HepG2 (cell line): ENCODE results near the gene ADAT3. TPM values are rescaled to one million over a fixed set of nuclear protein-coding genes. Genes with fewer than 3 reads are reported as not detected.

ENCODE experiments used
- CENPX ChIP-seq: sonication (generic); formaldehyde crosslinking; IDR thresholded peaks from 2 replicates; pipeline ENCODE4 v1.9.0; 2021; ENCODE audit warnings: mild to moderate bottlenecking, missing genetic modification reagents, moderate library complexity
- ETV6 ChIP-seq: sonication (generic); formaldehyde crosslinking; conservative IDR thresholded peaks from 2 replicates; pipeline ENCODE4 v1.4.0; 2020; ENCODE audit warnings: missing genetic modification reagents
- FOSL1 ChIP-seq: sonication (generic); formaldehyde crosslinking; IDR thresholded peaks from 2 replicates; pipeline ENCODE4 v1.9.0; 2021; ENCODE audit warnings: missing genetic modification reagents, borderline replicate concordance
- HOMEZ ChIP-seq: IDR thresholded peaks from 2 replicates; pipeline ENCODE4 v1.6.1; 2016; ENCODE audit warnings: low read depth
- KDM6A ChIP-seq: IDR thresholded peaks from 2 replicates; pipeline ENCODE4 v1.6.1; 2016; ENCODE audit warnings: low read depth
- MTA1 ChIP-seq: sonication (generic); formaldehyde crosslinking; IDR thresholded peaks from 2 replicates; pipeline ENCODE4 v1.4.0; 2020; ENCODE audit warnings: missing genetic modification reagents, mild to moderate bottlenecking, borderline replicate concordance
- NONO ChIP-seq, 2 experiments: fragments of 450-650 bp in 1 of 2; sonication (generic) in 1 of 2; formaldehyde crosslinking in 1 of 2; IDR thresholded peaks in 1 of 2; conservative IDR thresholded peaks in 1 of 2; 2 replicates each; pipeline versions ENCODE4 v1.6.1 to v1.8.0; 2017 to 2022; ENCODE audit warnings: mild to moderate bottlenecking in 1 of 2, missing genetic modification reagents in 1 of 2, moderate library complexity in 1 of 2
- PLSCR1 ChIP-seq: sonication (generic); formaldehyde crosslinking; IDR thresholded peaks from 2 replicates; pipeline ENCODE4 v1.5.0; 2020; ENCODE audit warnings: missing genetic modification reagents, mild to moderate bottlenecking, borderline replicate concordance
- SIN3B ChIP-seq: fragments of 150-350 bp; IDR thresholded peaks from 2 replicates; pipeline ENCODE4 v1.6.1; 2014; ENCODE audit warnings: low read length
- THAP7 ChIP-seq: sonication (generic); formaldehyde crosslinking; IDR thresholded peaks from 2 replicates; pipeline ENCODE4 v1.8.1; 2023; ENCODE audit warnings: mild to moderate bottlenecking, missing genetic modification reagents
- TRIM24 ChIP-seq: sonication (generic); formaldehyde crosslinking; IDR thresholded peaks from 2 replicates; pipeline ENCODE4 v1.8.0; 2022; ENCODE audit warnings: mild to moderate bottlenecking, missing genetic modification reagents
- YEATS2 ChIP-seq: sonication (generic); formaldehyde crosslinking; IDR thresholded peaks from 2 replicates; pipeline ENCODE4 v1.4.0; 2020; ENCODE audit warnings: missing genetic modification reagents, borderline replicate concordance
- ZBTB14 ChIP-seq: sonication (generic); formaldehyde crosslinking; IDR thresholded peaks from 2 replicates; pipeline ENCODE4 v1.4.0; 2020; ENCODE audit warnings: missing genetic modification reagents
- ZFP41 ChIP-seq: sonication (generic); formaldehyde crosslinking; IDR thresholded peaks from 2 replicates; pipeline ENCODE4 v1.4.0; 2020; ENCODE audit warnings: mild to moderate bottlenecking, missing genetic modification reagents, borderline replicate concordance
- ZIK1 ChIP-seq: sonication (generic); formaldehyde crosslinking; IDR thresholded peaks from 2 replicates; pipeline ENCODE4 v1.5.0; 2020; ENCODE audit warnings: mild to moderate bottlenecking, low read depth, missing genetic modification reagents, borderline replicate concordance
- ZNF235 ChIP-seq: sonication (generic); formaldehyde crosslinking; IDR thresholded peaks from 2 replicates; pipeline ENCODE4 v1.8.1; 2023; ENCODE audit warnings: mild to moderate bottlenecking, missing genetic modification reagents, borderline replicate concordance
- ZNF24 ChIP-seq: fragments of 450-650 bp; IDR thresholded peaks from 2 replicates; pipeline ENCODE4 v1.6.1; 2017; ENCODE audit warnings: antibody characterized with exemption, mild to moderate bottlenecking
- ZNF282 ChIP-seq: fragments of 450-650 bp; IDR thresholded peaks from 2 replicates; pipeline ENCODE4 v1.6.1; 2018; ENCODE audit not compliant: partially characterized antibody
- ZNF441 ChIP-seq: sonication (generic); formaldehyde crosslinking; IDR thresholded peaks from 2 replicates; pipeline ENCODE4 v1.7.0; 2021; ENCODE audit warnings: missing genetic modification reagents, borderline replicate concordance
- ZNF510 ChIP-seq: sonication (generic); formaldehyde crosslinking; IDR thresholded peaks from 2 replicates; pipeline ENCODE4 v1.4.0; 2020; ENCODE audit warnings: low read depth, mild to moderate bottlenecking, missing genetic modification reagents
- ZNF572 ChIP-seq: sonication (generic); formaldehyde crosslinking; IDR thresholded peaks from 2 replicates; pipeline ENCODE4 v1.5.1; 2020; ENCODE audit warnings: mild to moderate bottlenecking, missing genetic modification reagents
- ZNF576 ChIP-seq: sonication (generic); formaldehyde crosslinking; IDR thresholded peaks from 2 replicates; pipeline ENCODE4 v1.4.0; 2020; ENCODE audit warnings: mild to moderate bottlenecking, missing genetic modification reagents
- ZNF619 ChIP-seq: sonication (generic); formaldehyde crosslinking; IDR thresholded peaks from 2 replicates; pipeline ENCODE4 v1.4.0; 2020; ENCODE audit warnings: mild to moderate bottlenecking, missing genetic modification reagents
- ZNF703 ChIP-seq: sonication (generic); formaldehyde crosslinking; IDR thresholded peaks from 2 replicates; pipeline ENCODE4 v1.5.1; 2020; ENCODE audit warnings: missing genetic modification reagents, mild to moderate bottlenecking, moderate library complexity, borderline replicate concordance
- ZNF788 ChIP-seq: sonication (generic); formaldehyde crosslinking; IDR thresholded peaks from 2 replicates; pipeline ENCODE4 v1.5.0; 2020; ENCODE audit warnings: mild to moderate bottlenecking, missing genetic modification reagents, borderline replicate concordance
- ZNF891 ChIP-seq: sonication (generic); formaldehyde crosslinking; IDR thresholded peaks from 2 replicates; pipeline ENCODE4 v1.5.0; 2020; ENCODE audit warnings: mild to moderate bottlenecking, missing genetic modification reagents
- polyA plus RNA-seq, 8 experiments: library from polyadenylated mRNA; depleted of rRNA in 3 of 8; stranded (reverse) in 7 of 8; unstranded in 1 of 8; fragments of >200 nt; fragmentation: Illumina TruSeq in 4 of 8; extraction: Trizol in 4 of 8; gene quantifications; 2 replicates each; pipeline versions ENCODE4 v1.2.1 to v1.2.3, GENCODE V29; 2011 to 2016; ENCODE audit warnings: low read depth in 4 of 8, missing spikeins in 1 of 8, mixed read lengths in 1 of 8; ENCODE audit not compliant: insufficient read depth in 1 of 8
- total RNA-seq, 5 experiments: library from RNA; depleted of rRNA; stranded (reverse); fragments of >200 nt; fragmentation: Illumina TruSeq; extraction: Trizol; gene quantifications; 2 replicates each; pipeline ENCODE4 v1.2.3, GENCODE V29; 2016; ENCODE audit warnings: low read depth in 1 of 5

ADAT3 gene
- total and polyA plus RNA-seq, 2 of the 13 experiments (the other 11 are each of a cell fraction or from before 2014, with no cell fraction given), result 0.95 to 3.5 TPM

- no peak for TF ChIP-seq ZNF510 (CRISPR knock-in tag)
- no peak for TF ChIP-seq ZNF282
- no peak for TF ChIP-seq SIN3B
- no peak for TF ChIP-seq ZNF703 (CRISPR knock-in tag)
- no peak for TF ChIP-seq NONO (IDR thresholded peaks at IDR 0.05)
- peak; percentile 57; the same call in 1 of the 2 replicates for TF ChIP-seq NONO (CRISPR knock-in tag; conservative IDR thresholded peaks at IDR 0.05)
- no peak for TF ChIP-seq ZIK1 (CRISPR knock-in tag)
- TF ChIP-seq FOSL1 (CRISPR knock-in tag), result no peak
- no peak for TF ChIP-seq ZNF441 (CRISPR knock-in tag)
- TF ChIP-seq CENPX (CRISPR knock-in tag), result no peak
- TF ChIP-seq ZNF788, result peak; percentile 69; the same call in 1 of the 2 replicates
- TF ChIP-seq ZNF235 (CRISPR knock-in tag), result 0 out of 2 replicates have a peak, but pooled peaks have one; percentile 9
- no peak for TF ChIP-seq ZNF24
- TF ChIP-seq ETV6, result peak; percentile 65; the same call in 1 of the 2 replicates
- TF ChIP-seq ZNF891 (CRISPR knock-in tag), result peak; percentile 43; the same call in 1 of the 2 replicates
- TF ChIP-seq TRIM24 (CRISPR knock-in tag), result no peak
- no peak for TF ChIP-seq THAP7 (CRISPR knock-in tag)
- peak; percentile 11; the same call in 1 of the 2 replicates for TF ChIP-seq HOMEZ (CRISPR knock-in tag)
- TF ChIP-seq ZNF576 (CRISPR knock-in tag), result no peak; the same call in 1 of the 2 replicates
- TF ChIP-seq KDM6A, result no peak
- peak; percentile 53 for TF ChIP-seq ZNF572 (CRISPR knock-in tag)
- TF ChIP-seq MTA1 (CRISPR knock-in tag), result no peak
- TF ChIP-seq ZBTB14 (CRISPR knock-in tag), result peak; percentile 76
- TF ChIP-seq YEATS2 (CRISPR knock-in tag), result no peak; the same call in 1 of the 2 replicates
- no peak for TF ChIP-seq ZNF619 (CRISPR knock-in tag)
- no peak for TF ChIP-seq PLSCR1
- no peak for TF ChIP-seq ZFP41 (CRISPR knock-in tag)
Measured at GRCh38 chr19:1864480-1865171, 40.6 kb upstream of the ADAT3 start (continued).
